Body of pancreas (tissue), 4 donors: Measurements from ENCODE around the gene SLC29A4.
A peak's percentile ranks its signal among the peaks of the same experiment; 100 is the strongest.

ENCODE experiments used
- POLR2A ChIP-seq, 3 donors: fragments of 450-650 bp; IDR thresholded peaks; one replicate each; pipeline ENCODE4 v1.6.1; 2016; ENCODE audit warnings: antibody characterized with exemption in 3 of 3, mild to moderate bottlenecking in 2 of 3
- TF ChIP-seq, protein P1 (sequence below), 7 experiments: fragments of 450-650 bp in 4 of 7; fragments of 200-600 bp in 3 of 7; sonication (generic) in 3 of 7; IDR thresholded peaks; one replicate each; pipeline ENCODE4 v1.5.1; 2016 to 2019; ENCODE audit warnings: antibody characterized with exemption in 7 of 7

DNA sequence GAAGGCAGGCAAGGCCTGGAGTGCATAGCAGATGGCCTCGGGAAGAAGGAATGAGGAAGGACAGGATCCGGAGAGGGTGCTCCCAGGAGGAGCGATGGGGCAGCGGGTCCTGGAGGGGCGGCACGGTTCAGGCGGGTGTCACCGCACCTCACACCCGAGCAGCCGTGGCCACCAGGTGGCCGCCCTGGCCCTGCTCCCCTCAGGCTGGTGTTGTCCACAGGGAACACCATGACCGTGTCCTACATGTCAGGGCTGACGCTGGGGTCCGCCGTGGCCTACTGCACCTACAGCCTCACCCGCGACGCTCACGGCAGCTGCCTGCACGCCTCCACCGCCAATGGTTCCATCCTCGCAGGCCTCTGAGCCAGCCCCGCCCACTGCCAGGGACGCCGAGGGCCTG lies 19.8 kb downstream of the SLC29A4 start:
- TF ChIP-seq POLR2A (IDR thresholded peaks at IDR 0.05) = no peak
- TF ChIP-seq, protein P1, sequence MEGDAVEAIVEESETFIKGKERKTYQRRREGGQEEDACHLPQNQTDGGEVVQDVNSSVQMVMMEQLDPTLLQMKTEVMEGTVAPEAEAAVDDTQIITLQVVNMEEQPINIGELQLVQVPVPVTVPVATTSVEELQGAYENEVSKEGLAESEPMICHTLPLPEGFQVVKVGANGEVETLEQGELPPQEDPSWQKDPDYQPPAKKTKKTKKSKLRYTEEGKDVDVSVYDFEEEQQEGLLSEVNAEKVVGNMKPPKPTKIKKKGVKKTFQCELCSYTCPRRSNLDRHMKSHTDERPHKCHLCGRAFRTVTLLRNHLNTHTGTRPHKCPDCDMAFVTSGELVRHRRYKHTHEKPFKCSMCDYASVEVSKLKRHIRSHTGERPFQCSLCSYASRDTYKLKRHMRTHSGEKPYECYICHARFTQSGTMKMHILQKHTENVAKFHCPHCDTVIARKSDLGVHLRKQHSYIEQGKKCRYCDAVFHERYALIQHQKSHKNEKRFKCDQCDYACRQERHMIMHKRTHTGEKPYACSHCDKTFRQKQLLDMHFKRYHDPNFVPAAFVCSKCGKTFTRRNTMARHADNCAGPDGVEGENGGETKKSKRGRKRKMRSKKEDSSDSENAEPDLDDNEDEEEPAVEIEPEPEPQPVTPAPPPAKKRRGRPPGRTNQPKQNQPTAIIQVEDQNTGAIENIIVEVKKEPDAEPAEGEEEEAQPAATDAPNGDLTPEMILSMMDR (IDR thresholded peaks at IDR 0.05) = peak in 1 of 7 experiments; percentile 24
